ENCODE measurements around the gene CCDC169.
"Not testable (repeated sequence)": the region's sequence is repeated elsewhere in the genome, so short reads cannot be mapped to it uniquely, and the experiment has no call there.

CCDC169 gene

DNA sequence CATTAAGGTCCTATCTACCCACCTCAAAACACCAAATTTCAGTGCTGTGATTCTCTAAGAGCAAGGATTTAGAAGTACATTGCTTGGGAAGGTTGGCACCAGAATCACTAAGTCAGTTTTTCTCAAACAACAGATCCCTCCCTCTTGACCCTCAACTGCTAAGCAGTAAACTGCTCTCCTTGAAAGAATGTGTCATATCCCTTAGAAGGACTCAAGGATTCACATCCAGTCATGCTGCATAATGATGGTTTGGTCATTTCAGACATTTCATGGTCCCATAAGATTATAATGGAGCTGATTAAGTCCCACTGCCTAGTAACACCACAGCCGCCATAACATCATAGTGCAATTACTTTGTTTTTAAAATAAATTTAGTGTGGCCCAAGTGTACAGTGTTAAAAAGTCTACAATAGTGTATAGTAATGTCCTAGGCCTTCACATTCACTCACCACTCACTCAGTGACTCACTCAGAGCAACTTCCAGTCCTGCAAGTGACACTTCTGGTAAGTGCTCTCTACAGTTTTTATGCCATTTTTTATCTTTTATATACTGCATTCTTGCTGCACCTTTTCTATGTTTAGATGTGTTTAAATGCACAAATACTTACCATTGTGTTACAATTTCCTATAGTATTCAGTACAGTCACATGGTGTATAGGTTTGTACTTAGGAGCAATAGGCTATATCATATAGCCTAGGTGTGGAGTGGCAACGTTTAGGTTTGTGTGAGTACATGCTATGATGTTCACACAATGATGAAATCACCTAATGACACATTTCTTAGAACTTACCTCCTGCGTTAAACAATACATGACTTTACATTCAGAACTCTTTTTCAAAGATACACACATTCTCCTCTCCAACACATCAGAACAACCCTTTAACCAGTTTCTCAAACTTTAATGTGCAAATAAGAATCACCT lies 15.7 kb upstream of the CCDC169 start:
- DNase-seq, result no peak

DNA sequence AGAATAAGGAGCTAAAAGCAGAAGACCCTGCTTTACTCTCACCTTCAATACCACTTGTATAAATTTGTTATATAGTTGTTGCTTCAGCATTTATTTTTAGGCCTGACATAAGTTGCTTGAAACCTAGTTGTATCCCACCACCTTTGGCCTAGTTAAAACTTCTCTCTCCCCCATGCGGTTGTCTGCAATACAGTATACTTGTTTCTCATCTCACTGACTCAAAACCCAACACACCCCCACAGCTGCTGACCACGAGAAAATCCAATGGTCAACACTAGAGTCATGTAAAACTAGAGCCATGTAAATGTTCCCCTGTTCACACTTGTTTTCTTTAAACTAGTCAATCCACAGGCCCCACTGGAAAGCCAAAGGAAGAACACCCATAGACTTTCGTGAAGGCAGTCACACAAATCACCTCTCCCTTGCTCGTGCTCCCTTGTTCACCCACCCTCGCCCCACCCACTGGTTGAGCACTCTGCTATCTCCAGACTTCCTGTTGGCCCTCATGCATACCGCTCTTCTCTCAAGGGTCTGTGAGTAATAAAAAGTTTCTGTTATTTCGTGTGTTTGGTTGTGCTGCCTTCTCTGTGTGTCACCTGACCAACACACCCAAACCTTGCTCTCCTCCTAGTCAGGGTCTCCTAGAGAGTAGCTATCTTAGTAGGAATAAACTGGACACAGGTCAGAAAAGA lies 12.9 kb upstream of the CCDC169 start:
- no peak for DNase-seq

DNA sequence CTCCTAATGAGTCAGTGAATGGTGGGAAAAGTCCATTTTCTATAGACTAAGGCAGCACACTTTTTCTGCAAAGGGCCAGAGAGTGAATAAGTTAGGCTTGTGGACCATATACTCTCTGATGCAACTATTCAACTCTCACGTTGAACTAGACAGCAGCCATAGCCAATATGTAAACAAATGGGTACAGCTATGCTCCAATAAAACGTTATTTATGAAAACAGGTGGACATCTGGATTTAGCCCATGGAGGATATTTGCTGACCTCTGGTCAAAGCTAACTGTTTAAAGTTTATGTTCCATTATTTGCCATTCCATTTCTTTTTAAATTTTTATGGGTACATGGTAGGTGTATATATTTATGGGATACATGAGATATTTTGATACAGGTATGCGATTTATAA lies 4.7 kb upstream of the CCDC169 start:
- DNase-seq, result no peak

GRCh38 chr13:36299469-36299868 lies 1.9 kb upstream of the CCDC169 start:
- not testable (repeated sequence) for DNase-seq

GRCh38 chr13:36298535-36299068 lies 988 bp upstream of the CCDC169 start:
- DNase-seq, result no peak

DNA sequence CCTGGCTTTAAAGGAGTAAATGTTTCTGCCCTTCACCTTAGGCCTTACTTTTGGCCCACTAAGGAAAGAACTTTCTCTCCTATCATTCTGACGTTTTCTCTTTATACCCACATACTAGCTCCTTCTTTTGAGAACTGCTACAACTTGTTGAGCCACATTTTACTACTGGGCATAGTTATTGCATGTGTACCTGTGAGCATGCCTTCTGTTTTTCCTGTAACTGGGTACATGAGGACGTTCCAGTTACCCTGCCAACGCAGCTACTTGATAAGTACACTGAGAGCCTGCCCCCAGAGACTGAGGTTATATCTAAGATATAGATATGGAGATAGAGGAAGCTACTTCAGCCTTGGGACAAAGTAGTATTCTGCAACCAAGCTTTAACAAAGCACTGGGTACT lies 3.5 kb downstream of the CCDC169 start:
- DNase-seq, result no peak

GRCh38 chr13:36293497-36293896 lies 4.1 kb downstream of the CCDC169 start:
- DNase-seq, result no peak

DNA sequence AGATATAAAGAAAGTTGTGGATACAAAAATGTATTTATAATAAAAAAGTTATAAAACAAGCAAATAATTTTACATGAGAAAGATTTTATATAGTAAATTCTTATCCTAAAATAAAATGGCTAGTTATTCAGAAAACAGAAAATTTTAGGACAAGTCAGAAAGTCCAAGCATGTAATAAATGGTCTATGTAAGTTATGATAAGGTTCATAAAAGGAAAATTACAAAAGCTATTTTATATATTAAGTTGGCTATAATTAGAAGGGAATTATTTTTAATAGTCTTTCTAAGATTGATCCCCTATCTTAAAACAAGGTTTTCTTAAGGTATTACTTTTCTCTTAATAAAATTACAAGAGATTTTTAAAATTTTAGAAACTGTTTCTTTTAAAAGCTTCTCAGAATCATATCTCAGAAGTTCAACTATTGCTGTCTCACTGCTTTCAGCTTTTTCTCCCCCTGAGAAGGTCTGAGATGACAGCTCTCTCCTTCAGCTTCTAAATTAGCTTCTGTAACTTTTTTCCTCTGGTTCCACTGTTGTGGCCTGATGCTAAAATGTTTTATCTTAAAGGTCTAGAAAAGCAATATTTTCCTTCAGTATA lies 8.7 kb downstream of the CCDC169 start:
- DNase-seq, result no peak

GRCh38 chr13:36286006-36286405 lies 11.6 kb downstream of the CCDC169 start:
- DNase-seq, result no peak

- DNase-seq, result peak; percentile 18
Observed at GRCh38 chr13:36282821-36283432, 14.7 kb downstream of the CCDC169 start.

DNA sequence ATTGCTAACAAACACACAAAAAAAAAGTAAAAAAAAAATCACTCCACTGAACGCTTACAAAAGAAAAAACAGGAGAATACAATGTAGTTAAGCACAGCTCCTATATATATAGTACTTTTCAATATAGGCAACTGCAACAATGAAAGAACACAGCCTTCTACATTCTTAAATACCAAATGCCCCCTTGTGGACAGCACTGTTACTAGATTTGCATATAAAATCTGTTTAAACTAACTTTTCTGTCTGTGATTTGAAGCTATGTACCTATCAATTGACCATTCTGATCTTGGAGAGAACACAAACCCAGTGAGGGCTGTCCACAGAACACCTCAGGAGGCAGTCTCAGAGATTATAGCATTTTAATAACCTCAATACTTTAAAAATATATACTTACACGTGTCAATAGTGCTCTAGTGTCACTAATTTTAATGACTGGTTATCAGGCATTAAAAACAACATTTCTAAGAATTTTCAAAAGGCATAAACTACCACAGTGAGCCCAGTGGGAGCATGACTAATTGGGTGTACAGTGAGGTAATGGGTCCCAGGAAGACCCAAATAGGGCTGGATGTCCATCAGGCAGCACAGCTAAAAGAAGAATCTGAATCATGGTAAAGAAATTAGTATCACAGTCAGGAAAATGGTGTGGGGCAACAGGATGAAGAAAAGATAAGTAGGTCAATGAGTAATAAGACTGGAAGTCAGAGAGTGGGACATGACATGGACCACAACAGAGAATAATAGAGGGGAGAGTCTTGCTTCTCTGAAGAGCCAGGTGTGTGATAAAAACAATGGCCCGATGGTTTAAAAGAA lies 22.2 kb downstream of the CCDC169 start:
- DNase-seq, result peak; percentile 14

GRCh38 chr13:36273431-36273830 lies 24.2 kb downstream of the CCDC169 start:
- DNase-seq, result no peak

DNA sequence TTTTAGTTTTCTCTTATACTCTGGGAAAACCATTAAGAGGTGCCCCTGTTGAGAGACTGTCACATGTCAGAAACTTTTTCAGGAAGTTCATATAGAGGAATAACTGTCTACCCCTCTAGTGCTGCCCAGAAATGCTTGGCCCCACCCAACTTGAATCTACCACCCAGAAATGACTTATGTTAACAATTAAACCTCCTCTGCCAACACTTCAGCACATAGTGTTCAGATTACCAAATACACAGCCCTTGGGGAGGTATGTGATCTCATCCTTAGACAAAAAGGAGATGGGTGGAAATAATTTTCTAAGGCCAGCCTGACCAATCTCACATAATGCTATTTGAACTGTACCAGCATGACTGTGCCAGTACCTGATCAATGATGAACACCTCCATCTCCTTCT lies 35.6 kb downstream of the CCDC169 start:
- no peak for DNase-seq

- DNase-seq, result no peak
Observed at GRCh38 chr13:36261011-36261410, 36.6 kb downstream of the CCDC169 start.

- DNase-seq, result no peak
Observed at GRCh38 chr13:36259361-36260137, 38.1 kb downstream of the CCDC169 start.

- DNase-seq, result no peak
Observed at GRCh38 chr13:36258831-36259230, 38.8 kb downstream of the CCDC169 start.

- no peak for DNase-seq
Observed at GRCh38 chr13:36251526-36251925, 46.1 kb downstream of the CCDC169 start.

- DNase-seq, result no peak
Observed at GRCh38 chr13:36251017-36251416, 46.6 kb downstream of the CCDC169 start.

DNA sequence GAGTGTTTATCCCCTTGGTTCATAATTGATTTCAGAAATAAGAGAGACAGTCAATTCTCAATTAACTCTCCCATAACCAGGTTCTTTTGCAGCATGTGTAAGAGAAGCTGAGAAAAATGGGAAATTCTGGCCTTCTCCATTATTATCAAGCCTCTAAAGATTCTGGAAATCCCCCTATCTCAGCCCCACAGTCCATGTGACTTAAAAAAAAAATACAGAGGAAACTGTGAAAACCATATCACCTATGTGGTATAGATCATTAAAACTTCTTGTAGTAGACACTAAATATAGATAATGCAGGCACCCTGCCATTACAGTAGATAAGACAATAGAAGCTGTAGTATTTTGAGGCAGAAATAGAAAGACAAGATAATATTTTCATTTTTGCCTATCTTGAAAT lies 48.9 kb downstream of the CCDC169 start:
- no peak for DNase-seq

- DNase-seq, result no peak
Observed at GRCh38 chr13:36244990-36245389, 52.6 kb downstream of the CCDC169 start.

- no peak for DNase-seq
Observed at GRCh38 chr13:36244073-36244472, 53.5 kb downstream of the CCDC169 start.
